Stimulated activated CD4-positive, alpha-beta T cell treated with anti-CD3 and anti-CD28 coated beads, TNF-alpha, amount 100 ng/mL, for 48 hours (primary cell): ENCODE data around the gene RASGRP2.
"Not testable (repeated sequence)": the region's sequence is repeated elsewhere in the genome, so short reads cannot be mapped to it uniquely, and the experiment has no call there.

Experiments
- DNase-seq, 3 donors: peaks; one replicate each; pipeline ENCODE4 v3.0.0-alpha.2; 2020; ENCODE audit warnings: low read depth in 3 of 3

The RASGRP2 gene

DNA sequence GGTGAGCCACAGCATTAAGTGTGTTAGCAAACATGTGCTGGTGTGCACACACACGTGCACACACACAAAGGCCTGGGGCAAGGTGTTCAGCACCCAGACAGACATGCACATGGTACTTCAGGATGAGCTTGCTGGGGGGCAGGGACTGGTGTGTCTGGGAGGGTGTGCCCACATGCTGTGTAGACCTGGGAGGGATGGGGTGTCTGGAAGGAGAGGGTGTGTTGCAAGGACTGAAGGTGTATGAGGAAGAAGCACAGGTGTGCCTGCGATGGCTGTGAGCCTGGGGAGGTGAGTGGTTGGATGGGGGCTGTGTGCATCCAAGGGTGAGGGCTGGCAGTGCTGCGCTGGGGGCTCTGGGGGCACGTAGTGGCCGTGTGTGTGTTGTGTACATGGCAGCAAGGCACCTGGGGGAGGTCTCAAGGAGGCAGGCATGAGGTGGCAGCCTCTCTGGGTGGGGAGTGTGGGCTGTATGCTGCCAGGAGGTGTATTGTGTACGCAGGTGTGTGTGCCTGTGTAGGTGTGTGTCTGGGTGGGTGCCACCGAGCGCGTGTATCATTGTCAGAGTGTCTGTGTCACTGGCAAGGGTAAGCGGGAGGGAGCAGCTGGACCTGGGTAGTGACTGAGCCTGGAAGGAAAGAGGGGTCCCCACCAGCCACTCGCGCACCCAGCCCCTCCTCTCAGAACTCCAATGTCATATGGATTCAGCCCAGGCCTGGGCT lies 23.1 kb downstream of the RASGRP2 start:
- DNase-seq: no peak

DNA sequence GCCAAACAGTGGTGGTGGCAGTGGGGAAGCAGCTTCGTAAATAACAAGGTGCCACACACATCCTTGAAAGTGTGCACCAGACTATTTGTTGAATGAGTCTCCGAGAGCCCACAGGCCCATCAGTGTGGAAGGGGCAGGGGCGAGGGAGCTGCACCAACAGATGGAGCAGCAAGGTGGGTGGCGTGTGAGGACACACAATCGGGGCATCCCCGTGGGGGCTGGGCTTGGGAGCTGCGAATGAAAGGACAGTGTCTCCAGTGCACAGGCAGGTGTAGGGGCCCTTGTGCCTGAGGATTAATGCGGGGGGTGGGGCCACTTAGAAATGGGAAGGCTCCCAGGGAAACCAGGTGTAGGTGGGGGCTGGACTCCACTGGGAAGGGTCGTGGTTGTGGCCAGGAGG lies 23.8 kb downstream of the RASGRP2 start:
- DNase-seq: no peak

DNA sequence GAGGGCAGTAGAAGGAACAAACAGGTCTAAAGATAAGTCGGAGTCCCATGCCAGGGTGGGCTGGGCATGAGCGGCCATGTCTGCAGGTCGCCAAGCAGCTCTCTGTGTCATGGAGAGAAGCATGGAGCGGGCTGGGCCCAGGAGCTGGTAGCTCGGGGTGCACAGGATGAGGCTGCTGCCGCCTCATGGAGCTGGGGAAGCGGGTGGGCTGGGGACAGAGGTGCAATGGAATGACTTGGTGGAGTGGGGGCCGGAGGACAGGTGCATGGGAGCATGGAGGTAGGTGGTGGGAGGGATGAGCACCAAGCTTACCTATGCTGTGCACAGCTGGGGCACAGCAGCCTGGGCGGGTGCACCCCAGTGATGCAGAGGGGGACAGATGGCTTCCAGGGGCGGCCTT lies 24.5 kb downstream of the RASGRP2 start:
- DNase-seq: no peak

DNA sequence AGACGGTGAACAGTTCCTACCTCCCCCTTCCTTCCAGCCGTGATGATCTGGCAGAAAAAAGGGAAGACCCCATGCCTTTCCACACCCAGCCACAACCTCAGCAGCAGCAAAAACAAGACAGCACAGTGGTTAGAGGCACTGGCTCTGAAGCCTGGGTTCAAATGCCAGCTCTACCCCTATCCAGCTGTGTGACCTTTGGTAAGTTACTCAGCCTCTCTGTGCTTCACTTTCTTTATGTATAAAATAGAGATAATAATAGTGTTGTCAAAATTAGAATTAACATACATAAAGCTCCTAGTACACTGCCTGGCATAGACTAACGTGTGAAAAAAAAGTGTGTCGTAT lies 25.2 kb downstream of the RASGRP2 start:
- DNase-seq: no peak

DNA sequence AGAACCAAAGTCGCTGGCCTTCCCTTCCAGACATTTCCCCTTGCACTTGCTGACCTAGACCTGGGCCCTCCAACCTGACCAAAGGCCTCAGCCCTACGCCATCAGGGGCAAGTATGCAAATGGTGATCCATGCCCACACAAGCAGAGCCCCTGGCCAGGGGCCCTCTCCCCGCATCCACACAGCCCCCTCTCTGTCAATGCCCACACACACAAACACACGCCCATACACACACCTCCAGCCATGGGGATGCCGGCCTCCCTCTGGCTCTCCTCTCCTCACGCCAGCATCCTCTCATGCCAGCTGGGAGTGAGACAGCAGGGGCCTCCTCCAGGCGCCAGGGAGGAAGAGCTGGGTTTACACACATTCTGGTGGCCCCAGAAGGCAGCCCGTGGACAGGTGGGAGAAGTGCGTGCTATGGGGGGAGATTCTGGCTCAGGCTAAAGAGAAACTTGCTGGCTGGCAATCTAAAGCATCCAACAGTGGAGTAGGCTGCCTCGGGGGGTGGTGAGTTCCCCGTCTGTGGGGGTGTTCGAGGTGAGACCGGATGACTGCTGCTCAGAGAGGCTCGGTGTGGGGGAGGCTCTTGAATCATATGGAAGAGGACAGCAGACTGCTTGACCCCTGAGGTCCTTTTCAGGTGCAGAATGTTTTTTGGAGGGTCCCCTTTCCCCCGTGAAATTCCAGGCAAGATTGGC lies 25.7 kb downstream of the RASGRP2 start:
- DNase-seq: no peak

DNA sequence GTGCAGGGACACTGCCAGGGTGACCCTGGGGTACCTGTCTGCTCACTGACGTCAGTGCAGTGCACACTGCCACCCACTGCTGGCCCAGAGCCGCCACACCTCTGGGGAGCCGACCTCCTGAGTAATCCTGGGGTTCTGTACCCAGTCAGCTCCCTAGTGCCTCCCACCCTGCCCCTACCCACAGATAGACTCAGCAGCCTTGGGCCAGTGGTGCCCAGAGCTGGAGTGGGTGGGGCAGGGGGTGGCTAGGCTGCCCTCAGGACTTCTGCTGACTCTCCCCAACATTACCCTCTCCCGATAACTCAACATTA lies 26.7 kb downstream of the RASGRP2 start:
- no peak for DNase-seq

DNA sequence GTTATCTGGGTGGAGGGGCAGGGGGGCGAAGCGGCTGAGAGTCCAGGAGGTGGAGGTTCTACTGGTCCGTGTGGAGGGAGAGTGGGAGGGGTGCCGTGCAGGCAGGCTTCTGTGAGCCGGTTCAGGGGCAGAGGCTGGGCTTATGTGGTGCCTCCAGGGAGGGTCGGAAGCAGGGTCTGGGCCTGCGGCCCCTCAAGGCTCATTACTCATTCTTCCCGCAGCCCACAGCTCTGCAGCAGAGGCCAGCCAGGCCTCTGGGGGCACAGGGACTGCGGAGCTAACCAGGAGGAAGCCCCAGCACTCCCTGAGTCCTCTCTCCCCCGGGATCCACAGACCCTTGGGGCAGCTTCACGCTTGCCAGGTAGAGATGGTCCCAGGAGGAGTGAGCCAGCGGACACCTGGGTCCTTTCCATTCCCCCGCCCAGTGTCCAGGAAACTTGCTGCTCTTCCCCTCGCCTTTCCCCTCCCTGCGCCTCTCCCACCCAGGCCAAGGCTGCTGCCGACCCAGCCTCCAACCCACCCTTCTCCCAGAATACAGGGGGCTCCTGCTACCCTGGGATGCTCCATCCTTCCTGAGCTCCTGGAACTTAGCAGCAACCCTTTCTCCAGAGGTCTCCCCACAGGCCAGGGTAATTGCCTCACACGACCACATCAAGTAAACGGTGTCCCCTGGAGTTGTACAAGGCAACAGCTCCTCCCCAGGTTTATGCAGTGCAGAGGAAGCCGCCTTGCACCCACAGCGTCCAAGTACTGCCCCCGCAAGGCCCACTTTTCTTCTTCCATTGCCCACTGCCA lies 27.3 kb downstream of the RASGRP2 start:
- DNase-seq: no peak

DNA sequence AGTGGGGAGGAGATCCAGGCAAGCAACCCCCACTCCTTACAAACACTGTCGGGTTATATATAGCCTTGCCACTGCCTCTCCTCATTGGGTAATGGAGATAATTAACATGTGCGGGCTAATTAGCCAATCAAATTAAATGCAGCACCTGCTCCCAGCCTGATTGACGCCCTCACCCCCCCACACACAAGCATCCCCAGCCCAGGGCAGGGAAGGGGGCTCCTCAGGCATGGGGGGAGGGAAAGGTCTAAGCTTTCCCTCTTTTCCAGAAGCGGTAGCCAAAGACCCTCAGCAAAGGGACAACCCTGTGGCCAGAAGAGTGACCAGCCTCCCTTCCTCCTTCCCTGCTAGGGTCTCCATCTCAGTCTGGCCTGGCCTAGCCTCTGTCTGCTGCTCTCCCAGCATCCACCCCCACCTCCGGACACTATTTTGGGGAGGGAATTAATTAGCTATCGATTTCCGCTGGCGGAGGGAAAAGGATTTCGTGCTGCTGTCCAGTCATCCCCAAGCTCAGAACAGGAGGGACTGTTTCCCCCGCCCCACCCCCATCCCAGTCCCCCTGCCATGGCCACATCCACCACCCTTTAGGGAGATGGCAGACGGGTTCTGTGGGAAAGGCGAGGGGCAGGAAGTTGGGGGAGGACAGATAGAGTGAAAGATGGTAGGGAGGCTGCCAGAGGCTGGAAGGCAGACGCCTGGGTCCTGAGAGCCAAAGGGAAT lies 28.0 kb downstream of the RASGRP2 start:
- DNase-seq: no peak

DNA sequence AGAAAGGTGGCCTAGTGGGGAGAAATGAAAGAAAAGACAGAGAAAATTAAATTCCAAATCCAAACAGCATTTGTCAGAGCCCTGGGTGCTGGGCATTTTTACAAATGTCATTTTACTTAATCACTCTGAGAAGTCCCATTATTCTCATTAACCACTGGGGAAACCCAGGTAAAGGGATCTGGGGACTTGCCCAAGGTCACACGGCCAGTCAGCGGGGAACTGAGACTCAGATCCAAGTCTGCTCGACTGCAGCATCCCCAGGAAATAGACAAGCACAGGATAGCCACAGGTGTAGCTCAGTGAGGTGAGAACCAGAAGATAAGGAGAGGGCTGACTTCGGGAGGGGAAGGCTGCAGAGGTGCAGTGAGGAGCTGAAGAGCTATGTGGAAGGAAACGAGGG lies 28.8 kb downstream of the RASGRP2 start:
- DNase-seq: no peak

DNA sequence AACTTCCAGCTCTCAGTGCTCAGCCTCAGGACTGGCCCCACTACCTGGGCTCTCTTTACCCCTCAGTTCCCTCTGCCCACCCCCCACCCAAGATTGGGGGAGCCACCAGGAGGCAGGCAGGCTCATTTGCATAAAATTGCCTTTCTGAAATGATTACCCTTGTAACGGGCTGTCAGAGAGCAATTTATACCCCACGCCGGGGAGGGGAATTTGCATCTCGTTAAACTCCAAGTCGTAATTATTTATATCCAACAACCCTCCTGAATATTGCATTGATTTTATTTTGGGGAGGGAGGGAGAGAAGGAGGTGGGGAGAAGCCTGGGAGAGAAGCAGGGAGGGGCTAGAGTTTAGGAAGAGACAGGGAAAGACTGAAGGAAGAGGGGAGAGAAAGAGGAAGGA lies 29.3 kb downstream of the RASGRP2 start:
- no peak for DNase-seq

DNA sequence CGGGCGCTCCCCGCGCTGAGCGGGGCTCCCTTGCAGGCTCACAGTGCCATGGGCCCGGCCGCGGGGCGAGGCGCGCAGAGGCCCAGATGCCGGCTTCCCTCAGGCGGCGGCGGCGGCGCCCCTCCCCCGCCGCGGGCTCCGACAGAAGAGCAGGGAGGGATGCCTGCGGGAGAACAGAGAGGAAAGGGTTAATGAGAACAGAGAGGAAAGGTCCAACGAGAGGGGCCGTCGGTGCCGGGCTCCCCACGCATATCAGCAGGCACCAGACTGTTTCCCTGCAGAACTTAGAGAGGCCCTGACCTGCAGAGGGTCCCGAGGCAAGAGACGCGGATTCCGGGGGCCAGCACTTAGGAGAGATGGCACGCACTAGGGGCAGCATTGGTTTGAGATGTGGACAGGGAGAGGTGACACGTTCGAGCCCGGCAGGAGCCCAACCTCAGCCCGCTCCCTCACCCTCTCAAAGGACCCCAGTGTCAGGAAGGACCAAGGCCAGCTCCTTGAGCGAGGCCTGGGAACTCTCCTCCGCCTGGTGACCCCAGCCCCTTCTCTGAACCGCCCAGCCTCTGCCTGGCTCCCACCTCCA lies 30.1 kb downstream of the RASGRP2 start:
- no peak for DNase-seq

DNA sequence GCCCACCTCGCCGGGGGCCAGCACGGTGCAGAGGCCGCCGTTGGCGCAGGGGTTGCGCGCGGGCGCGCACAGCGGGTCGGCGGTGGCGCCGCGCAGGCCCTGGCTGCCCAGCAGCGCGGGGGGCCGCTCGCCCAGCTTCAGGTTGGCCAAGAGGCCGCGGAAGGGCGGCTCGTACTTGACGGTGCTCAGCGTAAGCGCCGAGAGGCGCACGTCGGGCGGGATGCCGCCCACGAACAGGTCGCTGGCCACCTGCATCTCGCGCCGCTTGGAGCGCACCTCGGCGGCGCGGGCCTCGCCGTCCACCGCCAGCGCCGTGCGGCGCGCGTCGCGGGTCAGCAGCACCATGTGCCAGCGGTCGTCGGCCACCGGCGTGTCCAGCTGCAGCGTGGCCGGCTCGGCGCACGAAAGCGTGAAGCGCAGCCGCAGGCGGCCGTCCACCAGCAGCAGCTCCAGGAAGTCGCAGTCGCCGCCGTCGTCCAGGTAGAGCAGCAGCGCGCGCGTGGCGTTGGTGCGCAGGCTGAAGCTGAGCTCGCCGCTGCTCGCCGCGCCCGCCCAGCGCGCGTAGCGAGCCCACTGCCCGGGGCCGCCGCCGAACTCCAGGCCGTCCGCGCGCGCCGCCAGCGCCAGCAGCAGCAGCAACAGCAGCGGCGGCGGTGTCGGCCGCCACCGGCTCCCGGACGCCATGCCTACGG lies 30.8 kb downstream of the RASGRP2 start:
- no peak for DNase-seq

DNA sequence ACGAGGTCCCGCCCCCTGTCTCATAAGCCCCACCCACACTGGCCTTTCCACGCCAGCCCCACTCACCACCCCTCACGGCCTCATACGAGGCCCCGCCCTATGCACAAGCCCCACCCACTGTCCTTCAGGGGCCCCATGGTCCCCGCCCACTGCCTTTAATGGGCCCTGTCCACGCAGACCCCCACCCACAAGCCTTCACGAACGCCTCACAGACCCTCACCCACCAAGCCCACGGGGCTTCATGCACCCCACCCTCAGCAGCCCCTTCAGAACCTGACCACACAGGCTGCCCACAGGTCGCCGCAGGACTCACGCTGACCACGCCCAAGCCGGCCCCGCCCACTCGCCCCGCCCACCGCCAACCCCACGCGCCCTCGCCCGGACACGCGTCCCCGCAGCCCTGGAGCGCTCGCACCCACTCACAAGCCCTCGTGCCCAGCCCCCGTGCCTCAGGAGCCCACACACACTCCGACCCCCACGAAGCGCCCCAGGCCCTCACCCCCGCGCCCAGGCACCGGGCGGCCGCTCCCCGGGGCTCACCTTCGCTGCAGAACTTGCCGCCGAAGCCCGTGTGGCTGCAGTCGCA lies 31.4 kb downstream of the RASGRP2 start:
- DNase-seq: no peak

DNA sequence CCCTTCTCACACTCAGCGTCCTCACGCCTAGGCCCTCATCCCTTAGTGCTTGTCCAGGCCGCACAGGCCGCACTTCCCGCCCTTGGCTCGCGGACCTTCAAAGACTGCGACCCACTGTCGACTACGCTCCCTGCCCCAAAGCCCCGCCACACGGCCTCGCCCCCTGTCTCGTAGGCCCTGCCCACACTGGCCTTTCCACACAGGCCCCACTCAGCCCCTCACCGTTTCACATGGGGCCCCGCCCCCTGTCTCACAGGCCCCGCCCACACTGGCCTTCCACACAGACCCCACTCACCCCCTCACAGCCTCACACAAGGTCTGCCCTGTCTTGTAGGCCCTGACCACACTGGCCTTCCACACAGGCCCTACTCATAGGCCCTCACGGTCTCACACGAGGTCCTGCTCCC lies 32.0 kb downstream of the RASGRP2 start:
- no peak for DNase-seq

DNA sequence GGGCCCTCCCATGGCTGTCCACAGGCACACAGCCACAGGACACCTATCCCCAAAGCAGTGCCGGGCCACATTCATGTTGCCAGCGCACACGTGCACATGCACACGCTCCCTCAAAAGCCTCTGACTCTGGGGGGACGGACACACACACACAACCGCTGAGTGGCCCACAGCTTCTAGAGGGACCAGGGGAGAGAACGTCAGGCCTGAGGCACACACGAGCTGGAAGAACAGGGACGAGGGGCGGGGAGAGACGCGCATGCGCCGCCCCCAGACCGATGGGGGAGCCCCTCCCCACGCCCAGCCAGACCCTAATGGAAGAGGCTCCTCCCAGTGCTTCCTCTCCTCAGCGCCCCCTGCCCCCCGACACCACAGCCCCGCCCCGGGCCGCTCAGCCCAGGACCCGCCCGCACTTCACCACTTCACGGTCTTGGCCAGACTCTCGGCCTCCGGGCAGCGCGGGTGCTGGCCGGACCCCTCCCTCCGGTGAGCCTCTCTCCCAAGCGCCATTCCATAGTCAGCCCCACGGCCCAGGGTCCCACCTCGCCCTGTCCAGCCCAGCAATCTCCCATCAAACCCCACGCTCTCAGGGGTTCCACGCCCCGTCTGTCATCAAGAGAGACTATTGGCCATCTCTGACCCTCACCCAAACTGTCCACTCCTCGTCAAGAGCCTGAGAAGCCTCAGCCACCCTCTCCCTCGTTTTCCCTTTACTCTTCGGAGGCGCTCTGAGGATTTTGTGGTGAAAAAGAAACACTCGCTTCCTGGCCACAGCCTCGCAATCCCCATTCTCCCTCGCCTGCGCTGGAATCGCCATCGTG lies 32.6 kb downstream of the RASGRP2 start:
- DNase-seq: no peak

DNA sequence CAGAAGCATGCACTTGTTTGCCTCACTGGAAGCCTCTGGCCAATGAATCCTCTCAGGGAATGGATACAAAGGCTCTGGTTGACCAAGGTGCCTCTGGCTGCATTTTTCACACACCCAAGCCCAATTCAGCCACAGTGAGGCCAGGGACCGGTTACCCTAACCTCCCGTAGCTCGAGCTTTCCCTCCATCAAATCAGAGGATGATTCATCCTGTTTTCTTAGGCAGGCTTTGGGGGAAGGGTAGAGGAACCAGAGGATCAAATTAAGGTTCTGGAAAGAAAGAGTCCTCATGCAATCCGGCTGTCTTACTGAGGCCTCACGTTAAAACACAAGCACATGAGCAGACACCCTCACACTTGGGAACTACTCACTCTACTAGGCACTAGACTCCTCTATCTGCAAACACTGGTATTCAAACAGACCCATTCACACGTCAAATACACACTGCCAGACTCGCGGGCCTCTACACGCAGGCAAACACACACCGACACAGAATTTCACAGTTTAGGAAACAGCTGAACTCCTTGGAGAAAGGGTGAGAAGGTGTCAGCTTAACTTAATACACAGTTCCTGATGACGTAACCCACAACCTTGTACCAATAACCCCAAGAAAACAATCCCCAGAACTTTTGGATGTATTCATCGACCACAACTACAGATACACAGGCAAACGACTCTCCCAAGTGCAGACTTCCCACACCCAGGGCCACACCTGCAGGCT lies 33.4 kb downstream of the RASGRP2 start:
- no peak for DNase-seq

DNA sequence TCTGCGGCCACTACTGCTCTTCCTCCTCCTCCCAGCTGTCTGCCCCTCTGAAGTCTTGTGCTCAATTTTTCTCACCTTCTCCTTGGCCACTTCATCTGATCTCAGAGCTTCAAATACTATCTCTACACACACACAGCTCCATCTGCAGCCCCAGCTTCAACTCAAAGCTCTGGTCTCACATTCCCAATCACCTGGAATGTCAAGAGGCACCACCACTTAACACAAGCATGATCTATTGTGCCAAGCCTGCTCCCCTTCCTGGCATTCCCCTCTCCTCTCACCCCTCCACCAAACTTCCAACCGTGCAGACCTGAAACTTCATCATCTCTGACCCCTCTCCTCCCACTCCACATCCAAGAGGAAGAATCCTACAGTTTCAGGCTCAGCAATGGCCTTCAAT lies 38.4 kb downstream of the RASGRP2 start:
- DNase-seq: no peak

DNA sequence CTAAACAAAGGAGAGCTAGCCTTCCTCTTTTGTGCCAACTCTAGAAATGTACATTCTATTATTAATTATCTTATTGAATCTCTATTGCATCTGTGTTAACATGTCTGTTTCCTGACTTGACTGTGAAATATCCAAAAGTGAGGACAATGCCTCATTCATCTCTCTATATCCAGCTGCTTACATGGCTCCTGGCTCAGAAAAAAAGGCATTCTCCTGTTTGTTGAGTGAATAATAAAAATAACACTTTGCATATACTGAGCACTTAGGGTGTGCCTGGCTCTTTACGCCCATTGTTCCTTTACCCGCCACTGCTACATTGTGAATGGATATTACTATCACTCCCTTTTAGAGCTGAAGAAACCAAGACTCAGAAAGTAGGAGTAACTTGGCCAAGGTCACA lies 40.9 kb downstream of the RASGRP2 start:
- DNase-seq: no peak

DNA sequence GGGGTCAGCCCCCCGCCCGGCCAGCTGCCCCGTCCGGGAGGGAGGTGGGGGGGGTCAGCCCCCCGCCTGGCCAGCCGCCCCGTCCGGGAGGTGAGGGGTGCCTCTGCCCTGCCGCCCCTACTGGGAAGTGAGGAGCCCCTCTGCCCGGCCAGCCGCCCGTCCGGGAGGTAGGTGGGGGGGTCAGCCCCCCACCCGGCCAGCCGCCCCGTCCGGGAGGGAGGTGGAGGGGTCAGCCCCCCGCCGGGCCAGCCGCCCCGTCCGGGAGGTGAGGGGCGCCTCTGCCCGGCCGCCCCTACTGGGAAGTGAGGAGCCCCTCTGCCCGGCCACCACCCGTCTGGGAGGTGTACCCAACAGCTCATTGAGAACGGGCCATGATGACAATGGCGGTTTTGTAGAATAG lies 42.0 kb downstream of the RASGRP2 start:
- not testable (repeated sequence) for DNase-seq

DNA sequence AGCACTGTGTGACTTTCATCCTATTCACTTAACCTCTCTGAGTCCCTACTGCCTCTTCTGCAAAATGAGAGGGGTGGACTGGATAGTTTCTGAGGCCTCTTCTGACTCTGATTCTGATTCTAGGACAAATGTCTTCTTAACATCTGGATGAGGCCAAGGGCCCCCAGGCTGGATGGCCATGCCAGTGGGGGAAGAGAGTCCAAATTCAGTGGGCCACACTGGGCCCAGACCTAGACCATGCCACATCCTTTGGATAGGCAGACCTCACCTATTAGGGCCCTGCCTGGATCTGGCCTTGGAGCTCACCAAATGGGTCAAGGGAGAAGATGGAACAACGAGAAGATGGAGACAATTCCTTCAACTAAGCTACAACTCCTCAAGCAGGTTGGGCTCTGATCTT lies 45.5 kb downstream of the RASGRP2 start:
- no peak for DNase-seq
